Measurements from ENCODE around the gene SP140L.
"Not testable (repeated sequence)": the region's sequence is repeated elsewhere in the genome, so short reads cannot be mapped to it uniquely, and the experiment has no call there.

The SP140L gene

GRCh38 chr2:230335864-230336506, 9.0 kb downstream of the SP140L start:
- no peak overlapping the region for H3K4me3 ChIP-seq (ENCODE audit: low read depth, low read length)
- TF ChIP-seq CTCF (conservative IDR thresholded peaks at IDR 0.05; ENCODE audit: low read depth, low read length): no peak
- no peak for DNase-seq (ENCODE audit: low read depth)

GRCh38 chr2:230341936-230342528, 15.0 kb downstream of the SP140L start:
- not testable (repeated sequence) for DNase-seq (ENCODE audit: low read depth)

GRCh38 chr2:230343041-230343624, 16.1 kb downstream of the SP140L start:
- H3K4me3 ChIP-seq (ENCODE audit: low read depth, low read length); DNase-seq (ENCODE audit: low read depth): not testable (repeated sequence)

More at GRCh38 chr2:230341936-230342528, 15.0 kb downstream of the SP140L start:
- H3K4me3 ChIP-seq (ENCODE audit: low read depth, low read length): not testable (repeated sequence)

DNA sequence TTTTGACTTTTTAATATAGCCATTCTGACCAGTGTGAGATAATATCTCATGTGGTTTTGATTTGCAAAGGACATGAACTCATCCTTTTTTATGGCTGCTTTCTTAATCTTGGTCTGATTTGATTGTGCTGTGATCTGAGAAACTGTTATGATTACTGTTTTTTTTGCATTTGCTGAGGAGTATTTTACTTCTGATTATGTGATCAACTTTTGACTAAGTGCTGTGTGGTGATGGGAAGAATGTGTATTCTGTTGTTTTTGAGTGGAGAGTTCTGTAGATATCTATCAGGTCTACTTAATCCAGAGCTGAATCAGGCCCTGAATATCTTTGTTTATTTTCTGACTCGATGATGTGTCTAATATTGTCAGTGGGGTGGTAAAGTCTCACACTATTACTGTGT, 16.8 kb downstream of the SP140L start:
- no peak for DNase-seq (ENCODE audit: low read depth)
- H3K4me3 ChIP-seq (ENCODE audit: low read depth, low read length): no peak overlapping the region
- TF ChIP-seq CTCF (conservative IDR thresholded peaks at IDR 0.05; ENCODE audit: low read depth, low read length): no peak

GRCh38 chr2:230346465-230346864, 19.5 kb downstream of the SP140L start:
- TF ChIP-seq CTCF (conservative IDR thresholded peaks at IDR 0.05; ENCODE audit: low read depth, low read length): no peak
- no peak overlapping the region for H3K4me3 ChIP-seq (ENCODE audit: low read depth, low read length)
- no peak for DNase-seq (ENCODE audit: low read depth)

DNA sequence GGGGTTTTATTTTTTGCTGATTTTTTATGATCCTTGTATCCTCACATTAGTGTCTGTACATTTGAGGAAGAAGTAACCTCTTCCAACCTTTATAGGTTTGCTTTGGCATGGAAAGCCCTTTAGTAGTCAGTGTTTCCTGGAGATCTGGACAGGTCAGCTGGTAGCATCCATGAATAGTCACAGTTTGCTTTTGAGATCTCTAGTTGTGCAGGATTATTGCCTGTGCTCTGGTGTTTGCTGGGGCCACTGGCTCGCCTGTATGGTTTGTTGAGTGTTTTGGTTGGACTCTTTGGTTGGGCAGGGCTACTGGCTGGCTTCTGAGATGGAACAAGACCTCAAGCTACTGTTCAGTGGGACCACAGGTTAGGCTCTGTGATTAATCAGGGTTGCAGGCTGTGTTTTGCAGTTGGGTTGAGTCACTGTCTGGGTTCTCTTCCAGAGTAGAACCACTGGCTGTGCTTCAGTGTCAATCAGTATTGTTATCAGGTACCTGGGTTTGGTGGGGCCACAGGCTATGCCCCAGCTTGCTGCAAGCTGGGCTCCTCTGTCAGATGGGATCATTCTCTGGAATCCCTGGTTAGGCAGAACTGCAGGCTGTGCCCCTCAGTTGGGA, 20.0 kb downstream of the SP140L start:
- no peak overlapping the region for H3K4me3 ChIP-seq (ENCODE audit: low read depth, low read length)
- DNase-seq (ENCODE audit: low read depth): no peak
- no peak for TF ChIP-seq CTCF (conservative IDR thresholded peaks at IDR 0.05; ENCODE audit: low read depth, low read length)

DNA sequence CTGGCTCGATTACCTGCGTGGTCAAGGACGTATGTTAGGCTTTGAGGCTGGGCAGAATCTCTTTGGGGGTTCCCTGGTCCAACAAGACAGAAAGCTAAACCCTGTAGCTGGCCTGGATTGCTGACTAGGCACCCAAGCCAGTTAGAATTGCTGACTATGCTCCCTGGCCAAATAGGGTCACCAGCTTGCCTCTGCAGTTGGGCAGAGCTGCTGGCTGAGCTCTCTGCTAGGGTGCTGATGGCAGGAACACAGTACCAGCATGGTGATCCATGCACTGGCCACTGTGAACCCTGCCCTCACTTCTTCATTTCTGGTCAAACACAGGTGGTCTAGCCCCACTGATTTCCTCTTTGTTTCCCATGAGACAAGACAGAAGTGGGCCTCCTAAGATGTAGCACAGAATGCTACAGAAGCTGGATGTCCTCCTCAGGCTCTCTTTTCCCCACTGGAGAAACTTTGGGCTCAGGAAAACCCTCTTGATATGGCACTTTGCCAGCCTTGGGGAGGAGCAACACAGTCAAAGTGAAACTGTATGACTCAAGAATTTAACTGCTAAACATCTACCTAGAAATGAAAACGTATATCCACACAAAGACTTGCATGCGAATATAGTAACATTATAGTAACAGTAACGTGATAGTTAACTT, 20.8 kb downstream of the SP140L start:
- H3K4me3 ChIP-seq (ENCODE audit: low read depth, low read length): no peak overlapping the region
- peak; percentile 60 for DNase-seq (ENCODE audit: low read depth)
- TF ChIP-seq CTCF (conservative IDR thresholded peaks at IDR 0.05; ENCODE audit: low read depth, low read length): no peak
